ENCODE measurements around the gene ADAM15.
A peak's percentile ranks its signal among the peaks of the same experiment; 100 is the strongest.

The ADAM15 gene

GRCh38 chr1:155049651-155050559 lies 1.2 kb upstream of the ADAM15 start:
- DNase-seq (ENCODE audit: low read depth in 4 of 4, low spot score in 1 of 4): no peak

- DNase-seq (ENCODE audit: low read depth in 4 of 4, low spot score in 1 of 4): no peak
Measured at GRCh38 chr1:155051342-155051776, 243 bp downstream of the ADAM15 start.

- DNase-seq (ENCODE audit: low read depth in 4 of 4, low spot score in 1 of 4): peak in 1 of 4 experiments; percentile 41
Measured at GRCh38 chr1:155051777-155052398, 772 bp downstream of the ADAM15 start.

GRCh38 chr1:155052439-155053395 lies 1.6 kb downstream of the ADAM15 start:
- no peak for DNase-seq (ENCODE audit: low read depth in 4 of 4, low spot score in 1 of 4)

- DNase-seq (ENCODE audit: low read depth in 4 of 4, low spot score in 1 of 4): no peak
Measured at GRCh38 chr1:155053531-155054105, 2.5 kb downstream of the ADAM15 start.

- DNase-seq (ENCODE audit: low read depth in 4 of 4, low spot score in 1 of 4): no peak
Measured at GRCh38 chr1:155057104-155057503, 6.0 kb downstream of the ADAM15 start.

- DNase-seq (ENCODE audit: low read depth in 4 of 4, low spot score in 1 of 4): no peak
Measured at GRCh38 chr1:155057788-155058211, 6.7 kb downstream of the ADAM15 start.

GRCh38 chr1:155060736-155061135 lies 9.6 kb downstream of the ADAM15 start:
- no peak for DNase-seq (ENCODE audit: low read depth in 4 of 4, low spot score in 1 of 4)

- peak; percentile 91 to 98 (median 95) for DNase-seq (ENCODE audit: low read depth in 4 of 4, low spot score in 1 of 4)
Measured at GRCh38 chr1:155061381-155062150, 10.4 kb downstream of the ADAM15 start.

GRCh38 chr1:155062151-155062686 lies 11.1 kb downstream of the ADAM15 start:
- DNase-seq (ENCODE audit: low read depth in 4 of 4, low spot score in 1 of 4): no peak

GRCh38 chr1:155062702-155063411 lies 11.7 kb downstream of the ADAM15 start:
- DNase-seq (ENCODE audit: low read depth in 4 of 4, low spot score in 1 of 4): peak in 3 of 4 experiments; percentile 54 to 79 (median 61)

- peak in 3 of 4 experiments; percentile 68 to 80 (median 79) for DNase-seq (ENCODE audit: low read depth in 4 of 4, low spot score in 1 of 4)
Measured at GRCh38 chr1:155063550-155064110, 12.5 kb downstream of the ADAM15 start, which contains the start of gene EFNA4. TSS of gene EFNA4 (plus strand) at chr1:155063740. CDS start at chr1:155063824, 84 bp downstream.

GRCh38 chr1:155064111-155064831 lies 13.2 kb downstream of the ADAM15 start:
- no peak for DNase-seq (ENCODE audit: low read depth in 4 of 4, low spot score in 1 of 4)

- DNase-seq (ENCODE audit: low read depth in 4 of 4, low spot score in 1 of 4): no peak
Measured at GRCh38 chr1:155064832-155065429, 13.8 kb downstream of the ADAM15 start.

GRCh38 chr1:155066777-155067176 lies 15.7 kb downstream of the ADAM15 start:
- DNase-seq (ENCODE audit: low read depth in 4 of 4, low spot score in 1 of 4): no peak

- no peak for DNase-seq (ENCODE audit: low read depth in 4 of 4, low spot score in 1 of 4)
Measured at GRCh38 chr1:155068599-155068998, 17.5 kb downstream of the ADAM15 start.

- no peak for DNase-seq (ENCODE audit: low read depth in 4 of 4, low spot score in 1 of 4)
Measured at GRCh38 chr1:155069551-155070157, 18.5 kb downstream of the ADAM15 start.
